ENCODE data around the gene ADAM22. TPM values are rescaled to one million over a fixed set of nuclear protein-coding genes. Genes with fewer than 3 reads are reported as not detected.

The ADAM22 gene
- total and polyA plus RNA-seq, 10 of the 15 experiments (the other 5 are each of a cell fraction or from before 2014, with no cell fraction given) = 1.4 to 24.5 (median 7.6) TPM

GRCh38 chr7:88200789-88201188, 266.7 kb downstream of the ADAM22 start (continued):
- TF ChIP-seq MYC (IDR thresholded peaks at IDR 0.05; ENCODE audit: insufficient read depth, insufficient read length, insufficient replicate concordance, low read length, severe bottlenecking) = no peak
- TF ChIP-seq NBN (IDR thresholded peaks at IDR 0.05) = no peak
- no peak for TF ChIP-seq RELA (IDR thresholded peaks at IDR 0.05; ENCODE audit: borderline replicate concordance, partially characterized antibody)
- TF ChIP-seq NR2C1 (IDR thresholded peaks at IDR 0.05) = no peak
- TF ChIP-seq SIX5 (IDR thresholded peaks at IDR 0.05; ENCODE audit: low read depth, low read length, severe bottlenecking) = no peak
- TF ChIP-seq, protein P1, sequence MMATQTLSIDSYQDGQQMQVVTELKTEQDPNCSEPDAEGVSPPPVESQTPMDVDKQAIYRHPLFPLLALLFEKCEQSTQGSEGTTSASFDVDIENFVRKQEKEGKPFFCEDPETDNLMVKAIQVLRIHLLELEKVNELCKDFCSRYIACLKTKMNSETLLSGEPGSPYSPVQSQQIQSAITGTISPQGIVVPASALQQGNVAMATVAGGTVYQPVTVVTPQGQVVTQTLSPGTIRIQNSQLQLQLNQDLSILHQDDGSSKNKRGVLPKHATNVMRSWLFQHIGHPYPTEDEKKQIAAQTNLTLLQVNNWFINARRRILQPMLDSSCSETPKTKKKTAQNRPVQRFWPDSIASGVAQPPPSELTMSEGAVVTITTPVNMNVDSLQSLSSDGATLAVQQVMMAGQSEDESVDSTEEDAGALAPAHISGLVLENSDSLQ (IDR thresholded peaks at IDR 0.05) = no peak
- TF ChIP-seq, protein P2, sequence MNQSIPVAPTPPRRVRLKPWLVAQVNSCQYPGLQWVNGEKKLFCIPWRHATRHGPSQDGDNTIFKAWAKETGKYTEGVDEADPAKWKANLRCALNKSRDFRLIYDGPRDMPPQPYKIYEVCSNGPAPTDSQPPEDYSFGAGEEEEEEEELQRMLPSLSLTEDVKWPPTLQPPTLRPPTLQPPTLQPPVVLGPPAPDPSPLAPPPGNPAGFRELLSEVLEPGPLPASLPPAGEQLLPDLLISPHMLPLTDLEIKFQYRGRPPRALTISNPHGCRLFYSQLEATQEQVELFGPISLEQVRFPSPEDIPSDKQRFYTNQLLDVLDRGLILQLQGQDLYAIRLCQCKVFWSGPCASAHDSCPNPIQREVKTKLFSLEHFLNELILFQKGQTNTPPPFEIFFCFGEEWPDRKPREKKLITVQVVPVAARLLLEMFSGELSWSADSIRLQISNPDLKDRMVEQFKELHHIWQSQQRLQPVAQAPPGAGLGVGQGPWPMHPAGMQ (IDR thresholded peaks at IDR 0.05; ENCODE audit: borderline replicate concordance) = no peak
- no peak for TF ChIP-seq KDM1A (IDR thresholded peaks at IDR 0.05; ENCODE audit: borderline replicate concordance)

DNA sequence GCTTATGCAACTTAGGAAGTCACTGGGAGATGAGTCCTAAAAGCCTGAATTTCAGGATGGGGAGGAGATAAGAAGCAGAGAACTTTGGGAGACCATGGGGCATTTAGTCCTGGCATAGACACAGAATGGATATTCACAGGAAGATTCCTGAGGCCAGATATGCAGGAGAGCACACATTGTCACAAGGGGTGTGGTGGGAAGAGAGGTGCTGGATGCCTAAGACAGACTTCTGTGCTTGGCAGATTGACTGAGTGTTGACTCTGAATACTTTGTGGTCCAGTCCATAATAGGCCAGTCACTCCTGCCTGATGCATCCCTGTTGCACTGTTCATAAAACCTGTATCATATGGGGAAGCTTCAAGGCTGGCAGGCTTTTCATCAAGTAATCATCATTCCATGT, 267.3 kb downstream of the ADAM22 start:
- H3K79me2 ChIP-seq (ENCODE audit: control insufficient read depth, insufficient read depth, low read length) = no peaks in the 10 kb centered on the region
- FAIRE-seq (no peak), ATAC-seq (peak; percentile 14), DNase-seq (ENCODE audit: low read depth, low spot score) (no peak)
- no peaks in the 10 kb centered on the region; the same call in 2 of the 3 replicates for H3K9me3 ChIP-seq (replicated peaks; ENCODE audit: control insufficient read depth, insufficient read depth, low read length)
- no TSS peak for BruUV-seq (replicated peaks)
- H3K4me3 ChIP-seq = no peak overlapping the region
- H3K27ac ChIP-seq (ENCODE audit: control insufficient read depth, insufficient read depth) = no peak overlapping the region
- RAD21 ChIA-PET (ENCODE audit: unreplicated experiment) = interaction anchor here (1.8 to 3.8 kb wide), 2 partner anchors 9 to 14 kb away, joined by 5 to 52 read pairs; no protein-coding TSS in a partner anchor
- intact Hi-C loops (cut with micrococcal nuclease; ENCODE audit: unreplicated experiment) (no loop called here), in situ Hi-C loops (cut with MboI) (no loop called here)
- H3K4me1 ChIP-seq (ENCODE audit: control insufficient read depth, insufficient read depth, low read length) = peaks cover 3% of the 10 kb centered on the region; the same call in 1 of the 2 replicates
- POLR2A ChIA-PET = interaction anchor here (1.0 kb wide), 1 partner anchor 16 kb away, joined by 3 read pairs; no protein-coding TSS in a partner anchor
- CTCF ChIA-PET = interaction anchor here (1.4 to 3.4 kb wide), 2 partner anchors 16 to 266 kb away, joined by 6 to 18 read pairs; no protein-coding TSS in a partner anchor
- H4K20me1 ChIP-seq (ENCODE audit: control insufficient read depth, insufficient read depth) = no peaks in the 10 kb centered on the region
- TF ChIP-seq IKZF2 (IDR thresholded peaks at IDR 0.05) (no peak), MEF2B (IDR thresholded peaks at IDR 0.05; ENCODE audit: partially characterized antibody, poor library complexity, severe bottlenecking) (no peak), CREM (IDR thresholded peaks at IDR 0.05; ENCODE audit: low read depth) (no peak), STAT3 (IDR thresholded peaks at IDR 0.05; ENCODE audit: low read depth, low read length) (no peak), E2F4 (IDR thresholded peaks at IDR 0.05; ENCODE audit: low read depth, low read length) (no peak)
- TF ChIP-seq, protein P3, sequence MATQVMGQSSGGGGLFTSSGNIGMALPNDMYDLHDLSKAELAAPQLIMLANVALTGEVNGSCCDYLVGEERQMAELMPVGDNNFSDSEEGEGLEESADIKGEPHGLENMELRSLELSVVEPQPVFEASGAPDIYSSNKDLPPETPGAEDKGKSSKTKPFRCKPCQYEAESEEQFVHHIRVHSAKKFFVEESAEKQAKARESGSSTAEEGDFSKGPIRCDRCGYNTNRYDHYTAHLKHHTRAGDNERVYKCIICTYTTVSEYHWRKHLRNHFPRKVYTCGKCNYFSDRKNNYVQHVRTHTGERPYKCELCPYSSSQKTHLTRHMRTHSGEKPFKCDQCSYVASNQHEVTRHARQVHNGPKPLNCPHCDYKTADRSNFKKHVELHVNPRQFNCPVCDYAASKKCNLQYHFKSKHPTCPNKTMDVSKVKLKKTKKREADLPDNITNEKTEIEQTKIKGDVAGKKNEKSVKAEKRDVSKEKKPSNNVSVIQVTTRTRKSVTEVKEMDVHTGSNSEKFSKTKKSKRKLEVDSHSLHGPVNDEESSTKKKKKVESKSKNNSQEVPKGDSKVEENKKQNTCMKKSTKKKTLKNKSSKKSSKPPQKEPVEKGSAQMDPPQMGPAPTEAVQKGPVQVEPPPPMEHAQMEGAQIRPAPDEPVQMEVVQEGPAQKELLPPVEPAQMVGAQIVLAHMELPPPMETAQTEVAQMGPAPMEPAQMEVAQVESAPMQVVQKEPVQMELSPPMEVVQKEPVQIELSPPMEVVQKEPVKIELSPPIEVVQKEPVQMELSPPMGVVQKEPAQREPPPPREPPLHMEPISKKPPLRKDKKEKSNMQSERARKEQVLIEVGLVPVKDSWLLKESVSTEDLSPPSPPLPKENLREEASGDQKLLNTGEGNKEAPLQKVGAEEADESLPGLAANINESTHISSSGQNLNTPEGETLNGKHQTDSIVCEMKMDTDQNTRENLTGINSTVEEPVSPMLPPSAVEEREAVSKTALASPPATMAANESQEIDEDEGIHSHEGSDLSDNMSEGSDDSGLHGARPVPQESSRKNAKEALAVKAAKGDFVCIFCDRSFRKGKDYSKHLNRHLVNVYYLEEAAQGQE (IDR thresholded peaks at IDR 0.05; ENCODE audit: low read depth, low read length) = no peak
- no peak overlapping the region for H3K4me2 ChIP-seq (ENCODE audit: control insufficient read depth, insufficient read depth)
- no peaks in the 10 kb centered on the region for H3K27me3 ChIP-seq (replicated peaks in 1 of 2; ENCODE audit: control insufficient read depth in 2 of 2, insufficient read depth in 2 of 2, low read length in 1 of 2)
- H3K9ac ChIP-seq (ENCODE audit: control insufficient read depth, insufficient read depth, low read length) = no peak overlapping the region
- H3K36me3 ChIP-seq (ENCODE audit: control insufficient read depth in 2 of 2, insufficient read depth in 2 of 2, low read length in 1 of 2) = peaks cover 3 to 26% of the 10 kb centered on the region in 2 experiments
- H2AFZ ChIP-seq (ENCODE audit: control insufficient read depth, low read depth, low read length) = no peak overlapping the region
- SMC1A ChIA-PET (ENCODE audit: uncharacterized antibody, unreplicated experiment) = interaction anchor here (0.9 to 4.5 kb wide), 5 partner anchors 9 to 33 kb away, joined by 3 to 78 read pairs (median 5); no protein-coding TSS in a partner anchor

Data from GM12878 (cell line).